ENCODE results near the gene LRRC8D.
"Not testable (repeated sequence)": the region's sequence is repeated elsewhere in the genome, so short reads cannot be mapped to it uniquely, and the experiment has no call there.

LRRC8D gene

GRCh38 chr1:89820422-89821321, at the start of gene LRRC8D:
Gene LRRC8D, plus strand, starts transcription at chr1:89821032. Its CDS starts 112,037 bp downstream, at chr1:89933069.
- DNase-seq: peak; percentile 62

- no peak for DNase-seq
Observed at GRCh38 chr1:89771991-89772560, 48.8 kb upstream of the LRRC8D start.

GRCh38 chr1:89776104-89776503, 44.7 kb upstream of the LRRC8D start:
- not testable (repeated sequence) for DNase-seq

GRCh38 chr1:89777271-89777670, 43.6 kb upstream of the LRRC8D start:
- not testable (repeated sequence) for DNase-seq

GRCh38 chr1:89779151-89779940, 41.5 kb upstream of the LRRC8D start:
- DNase-seq: no peak

GRCh38 chr1:89780721-89781120, 40.1 kb upstream of the LRRC8D start:
- peak; percentile 63 for DNase-seq

GRCh38 chr1:89781494-89782126, 39.2 kb upstream of the LRRC8D start:
- DNase-seq: peak; percentile 33

GRCh38 chr1:89786628-89787214, 34.1 kb upstream of the LRRC8D start:
- DNase-seq: no peak

- DNase-seq: peak; percentile 21
Observed at GRCh38 chr1:89790592-89790991, 30.2 kb upstream of the LRRC8D start.

GRCh38 chr1:89791064-89791726, 29.6 kb upstream of the LRRC8D start:
- no peak for DNase-seq

- peak; percentile 74 for DNase-seq
Observed at GRCh38 chr1:89794406-89794805, 26.4 kb upstream of the LRRC8D start.

- not testable (repeated sequence) for DNase-seq
Observed at GRCh38 chr1:89795571-89795970, 25.3 kb upstream of the LRRC8D start.

GRCh38 chr1:89797876-89798275, 23.0 kb upstream of the LRRC8D start:
- not testable (repeated sequence) for DNase-seq

- no peak for DNase-seq
Observed at GRCh38 chr1:89799495-89799894, 21.3 kb upstream of the LRRC8D start.

- DNase-seq: no peak
Observed at GRCh38 chr1:89800022-89800655, 20.7 kb upstream of the LRRC8D start.

GRCh38 chr1:89800718-89801117, 20.1 kb upstream of the LRRC8D start:
- no peak for DNase-seq

- DNase-seq: no peak
Observed at GRCh38 chr1:89802051-89802450, 18.8 kb upstream of the LRRC8D start.

- peak; percentile 20 for DNase-seq
Observed at GRCh38 chr1:89802841-89803240, 18.0 kb upstream of the LRRC8D start.

- peak; percentile 74 for DNase-seq
Observed at GRCh38 chr1:89804642-89805237, 16.1 kb upstream of the LRRC8D start.

- no peak for DNase-seq
Observed at GRCh38 chr1:89806616-89807015, 14.2 kb upstream of the LRRC8D start.

- no peak for DNase-seq
Observed at GRCh38 chr1:89807503-89807902, 13.3 kb upstream of the LRRC8D start.
